T47D (cell line): ENCODE results near the gene MVP.
"Not testable (repeated sequence)": the region's sequence is repeated elsewhere in the genome, so short reads cannot be mapped to it uniquely, and the experiment has no call there.

Experiments
- DNase-seq, 2 experiments: peaks; one replicate each; pipeline versions ENCODE4 v3.0.0 to v3.0.0-alpha.2; 2011 to 2012; ENCODE audit warnings: low read depth in 1 of 2, low spot score in 1 of 2
- JUND ChIP-seq: IDR thresholded peaks from 2 replicates; pipeline ENCODE4 v1.6.1; 2012; ENCODE audit warnings: low read depth
- in situ Hi-C: cut with HindIII; loops from 2 replicates; pipeline ENCODE4 v1.10.0; 2016; ENCODE audit warnings: low sequenced_read_pairs, low pct_unique_long_range_greater_than_20kb

The MVP gene

GRCh38 chr16:29863669-29863984, 43.4 kb downstream of the MVP start:
- no peak for TF ChIP-seq JUND
- DNase-seq = no peak
- in situ Hi-C loops = no loop called here

- in situ Hi-C loops = no loop called here
- no peak for TF ChIP-seq JUND
- DNase-seq = no peak
These were observed 43.9 kb downstream of the MVP start for GRCh38 chr16:29864205-29864604.

GRCh38 chr16:29868396-29869009, 48.2 kb downstream of the MVP start:
- in situ Hi-C loops = no loop called here
- peak in 1 of 2 experiments; percentile 50 for DNase-seq
- TF ChIP-seq JUND = no peak

- in situ Hi-C loops, DNase-seq: not testable (repeated sequence)
These were observed 48.8 kb downstream of the MVP start for GRCh38 chr16:29869067-29869466.

GRCh38 chr16:29871822-29872546, 51.7 kb downstream of the MVP start:
- in situ Hi-C loops = no loop called here
- no peak for TF ChIP-seq JUND
- DNase-seq = no peak

- no peak for TF ChIP-seq JUND
- DNase-seq = no peak
- in situ Hi-C loops = no loop called here
These were observed 53.1 kb downstream of the MVP start for GRCh38 chr16:29873319-29873718.

- DNase-seq = no peak
- TF ChIP-seq JUND = no peak
- in situ Hi-C loops = no loop called here
These were observed 54.9 kb downstream of the MVP start for GRCh38 chr16:29875206-29875605.

- in situ Hi-C loops = no loop called here
- TF ChIP-seq JUND = no peak
- no peak for DNase-seq
These were observed 55.9 kb downstream of the MVP start for GRCh38 chr16:29876217-29876593.

GRCh38 chr16:29876594-29877249, 56.5 kb downstream of the MVP start:
- TF ChIP-seq JUND = no peak
- DNase-seq = no peak
- in situ Hi-C loops = no loop called here

GRCh38 chr16:29877266-29877961, 57.2 kb downstream of the MVP start:
- in situ Hi-C loops = no loop called here
- no peak for TF ChIP-seq JUND
- DNase-seq = peak; percentile 62 to 99

- no peak for DNase-seq
- TF ChIP-seq JUND = no peak
- in situ Hi-C loops = no loop called here
These were observed 57.9 kb downstream of the MVP start for GRCh38 chr16:29878172-29878571.

- DNase-seq = no peak
- TF ChIP-seq JUND = no peak
- in situ Hi-C loops = no loop called here
These were observed 60.8 kb downstream of the MVP start for GRCh38 chr16:29881050-29881449.

GRCh38 chr16:29883987-29884386, 63.7 kb downstream of the MVP start:
- DNase-seq = no peak

GRCh38 chr16:29889372-29889771, 69.1 kb downstream of the MVP start:
- DNase-seq = not testable (repeated sequence)

More at GRCh38 chr16:29883987-29884386, 63.7 kb downstream of the MVP start:
- TF ChIP-seq JUND = no peak
- in situ Hi-C loops = no loop called here

More at GRCh38 chr16:29889372-29889771, 69.1 kb downstream of the MVP start:
- in situ Hi-C loops = not testable (repeated sequence)
